SW 1271 (cell line): ENCODE data around the gene FA2H.
"Not testable (repeated sequence)": the region's sequence is repeated elsewhere in the genome, so short reads cannot be mapped to it uniquely, and the experiment has no call there.

ENCODE experiments used
- DNase-seq, 2 experiments: peaks; one replicate each; lab custom pipeline; 2025; lab: John Stamatoyannopoulos, UW

The FA2H gene

DNA sequence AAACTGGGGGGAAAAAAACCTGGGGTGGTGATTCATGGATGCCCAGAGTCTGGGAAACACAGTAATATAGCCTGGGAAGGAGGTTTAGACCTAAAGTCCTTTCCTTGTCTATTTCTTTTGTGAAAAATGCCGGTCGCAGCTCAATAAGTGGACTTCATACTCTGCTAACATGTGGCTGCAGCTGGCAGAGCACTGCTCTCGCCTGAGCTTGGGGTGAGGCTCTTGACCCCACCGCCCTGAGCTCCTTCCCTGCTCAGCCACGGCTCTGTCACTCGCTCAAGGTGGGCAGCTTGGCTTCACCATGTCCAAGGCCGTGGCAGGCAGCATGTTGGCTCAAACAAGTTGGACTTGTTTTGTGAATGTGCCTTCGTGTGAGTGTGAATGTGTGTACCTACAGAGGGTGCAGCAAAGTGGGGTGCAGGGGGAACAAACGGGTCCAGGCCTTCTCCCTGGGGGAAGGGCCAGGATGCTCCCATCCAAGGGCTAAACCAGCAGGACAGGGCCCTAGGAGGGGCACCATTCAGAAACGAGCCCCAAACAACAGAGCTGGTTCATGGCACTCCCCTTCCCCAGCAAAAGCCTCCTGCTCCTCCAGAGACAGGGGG lies 4.9 kb downstream of the FA2H start:
- no peak for DNase-seq

DNA sequence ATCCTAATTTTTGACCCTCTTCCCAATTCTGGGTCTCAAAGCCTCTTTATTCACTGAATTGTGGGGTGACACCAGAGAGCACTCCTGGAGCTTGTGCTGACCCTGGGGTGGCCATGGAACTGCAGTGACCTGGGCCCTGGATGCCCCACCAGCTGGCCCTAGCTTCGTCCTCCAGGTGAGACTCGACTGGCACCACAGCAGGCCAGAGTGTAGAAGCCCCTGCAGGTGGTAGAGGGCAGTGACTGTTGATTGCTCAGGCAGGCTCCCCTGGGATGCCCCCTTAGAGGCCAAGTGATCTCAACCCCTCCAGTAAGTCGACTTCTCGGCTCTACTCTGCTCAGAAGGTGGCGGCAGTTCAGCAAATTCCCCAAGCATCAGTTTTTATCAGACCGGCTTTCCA lies 6.4 kb downstream of the FA2H start:
- DNase-seq, result no peak

DNA sequence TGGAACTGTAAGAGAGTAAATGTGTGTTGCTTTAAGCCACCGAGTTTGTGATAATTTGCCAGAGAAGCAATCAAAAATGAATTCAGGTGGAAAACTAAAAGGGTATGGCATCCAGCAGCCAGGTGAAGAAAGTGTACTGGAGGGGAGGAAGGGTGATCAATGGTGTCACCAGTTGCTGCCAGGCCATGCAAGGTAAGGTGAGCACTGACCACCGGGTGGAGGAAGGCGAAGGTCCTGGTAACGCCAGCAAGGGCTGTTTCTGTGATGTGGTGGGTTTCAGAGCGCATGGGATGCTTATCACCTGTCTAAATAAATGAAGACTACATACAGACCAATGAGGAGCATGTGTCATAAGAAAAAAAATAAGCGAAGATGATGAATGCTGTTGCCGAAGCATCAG lies 6.9 kb downstream of the FA2H start:
- no peak for DNase-seq

DNA sequence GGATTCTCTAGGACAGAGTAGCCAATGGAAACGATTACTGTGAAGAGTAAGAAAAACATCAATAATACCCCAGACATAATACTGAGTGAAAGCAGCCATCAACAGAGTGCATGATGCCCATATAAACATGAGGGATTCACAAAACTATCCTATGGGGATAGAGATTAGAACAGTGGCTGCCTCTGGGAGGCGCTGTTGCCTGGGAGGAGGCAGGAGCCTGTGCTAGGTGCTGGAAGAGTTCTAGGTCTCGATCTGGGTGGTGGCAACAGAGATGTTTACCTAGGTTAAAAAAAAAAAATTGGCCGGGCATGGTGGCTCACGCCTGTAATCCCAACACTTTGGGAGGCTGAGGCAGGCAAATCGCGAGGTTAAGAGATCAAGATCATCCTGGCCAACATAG lies 7.9 kb downstream of the FA2H start:
- no peak for DNase-seq

DNA sequence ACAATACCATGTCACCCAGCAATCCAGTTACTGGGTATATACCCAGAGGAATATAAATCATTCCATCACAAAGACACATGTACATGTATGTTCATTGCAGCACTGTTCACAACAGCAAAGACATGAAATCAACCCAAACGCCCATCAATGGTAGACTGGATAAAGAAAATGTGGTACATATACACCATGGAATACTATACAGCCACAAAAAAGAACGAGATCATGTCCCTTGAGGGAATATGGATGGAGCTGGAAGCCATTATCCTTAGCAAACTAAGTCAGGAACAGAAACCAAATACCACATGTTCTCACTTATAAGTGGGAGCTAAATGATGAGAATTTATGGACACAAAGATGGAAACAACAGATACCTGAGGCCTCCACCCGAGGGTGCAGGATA lies 10.4 kb downstream of the FA2H start:
- DNase-seq, result not testable (repeated sequence)

DNA sequence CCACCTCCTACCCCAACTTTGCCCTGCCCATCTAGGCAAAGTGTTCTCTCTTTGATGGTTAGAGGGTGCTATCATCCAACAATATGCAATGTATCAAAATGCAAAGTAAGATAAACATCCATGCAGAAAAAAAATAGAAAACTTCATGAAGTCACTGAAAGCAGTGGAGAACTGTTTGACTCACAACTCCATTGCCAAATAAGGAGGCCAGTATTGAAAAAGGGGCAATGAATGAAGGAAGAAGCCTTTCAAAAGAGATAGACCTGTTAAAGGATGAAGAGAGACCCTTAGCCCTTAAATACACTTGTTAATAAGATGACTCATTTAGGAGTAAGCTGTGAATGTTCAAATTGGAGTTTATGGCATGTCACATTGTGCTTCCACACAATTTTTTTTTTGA lies 13.0 kb downstream of the FA2H start:
- no peak for DNase-seq

DNA sequence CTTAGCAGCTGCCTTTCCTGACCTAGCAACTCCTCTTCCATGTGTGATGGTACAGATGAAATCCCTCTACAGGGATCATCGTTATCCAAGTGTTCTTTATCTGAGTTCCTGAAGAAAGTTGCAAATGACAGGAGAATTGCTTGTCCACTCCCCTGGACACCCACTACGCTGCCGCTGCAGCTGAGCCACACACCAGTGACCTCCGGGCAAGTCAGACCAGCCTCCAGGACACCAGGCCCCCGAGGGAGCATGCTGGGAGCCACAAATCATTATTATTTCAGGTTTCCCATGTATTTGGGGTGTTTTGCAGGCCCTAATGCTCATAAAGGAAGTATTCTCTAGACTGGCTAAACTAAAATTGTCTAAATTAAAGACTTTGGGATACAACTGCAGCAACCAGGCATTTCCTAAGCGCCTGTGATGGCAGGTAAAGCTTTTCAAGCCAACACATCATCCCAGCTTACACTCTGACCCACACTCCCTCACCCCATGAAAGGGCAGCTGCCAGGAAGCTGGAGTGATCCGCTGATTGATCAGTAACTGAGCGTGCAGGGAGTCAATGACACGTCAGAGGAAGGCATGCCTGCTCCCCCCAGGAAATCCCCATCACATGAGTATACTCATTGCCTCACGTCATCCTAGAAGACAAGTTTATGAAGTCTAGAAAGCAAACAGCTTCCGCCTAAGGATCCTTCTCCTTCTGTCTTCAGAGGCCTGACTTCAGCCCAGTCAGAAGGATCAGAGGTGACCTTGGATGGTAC lies 14.4 kb downstream of the FA2H start:
- no peak for DNase-seq

DNA sequence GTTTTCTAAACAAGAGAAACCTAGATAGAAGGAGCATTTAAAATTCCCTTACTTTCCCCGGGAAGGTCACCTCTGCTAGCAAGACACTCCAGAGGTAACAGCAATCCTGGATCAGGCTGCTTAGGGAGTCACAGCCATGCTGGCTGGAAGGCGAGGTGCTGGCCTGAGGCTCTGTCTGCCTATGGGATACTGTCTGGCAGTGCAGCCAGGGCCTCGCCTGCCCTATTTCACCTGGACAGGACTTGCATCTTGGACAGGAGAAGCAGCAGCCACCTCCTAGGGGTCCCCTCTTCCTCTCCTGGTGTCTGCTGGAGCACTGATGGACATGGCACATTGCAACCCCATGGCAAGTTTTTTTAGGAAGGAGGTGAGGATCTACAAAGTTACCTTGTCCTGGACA lies 15.1 kb downstream of the FA2H start:
- DNase-seq, result no peak

DNA sequence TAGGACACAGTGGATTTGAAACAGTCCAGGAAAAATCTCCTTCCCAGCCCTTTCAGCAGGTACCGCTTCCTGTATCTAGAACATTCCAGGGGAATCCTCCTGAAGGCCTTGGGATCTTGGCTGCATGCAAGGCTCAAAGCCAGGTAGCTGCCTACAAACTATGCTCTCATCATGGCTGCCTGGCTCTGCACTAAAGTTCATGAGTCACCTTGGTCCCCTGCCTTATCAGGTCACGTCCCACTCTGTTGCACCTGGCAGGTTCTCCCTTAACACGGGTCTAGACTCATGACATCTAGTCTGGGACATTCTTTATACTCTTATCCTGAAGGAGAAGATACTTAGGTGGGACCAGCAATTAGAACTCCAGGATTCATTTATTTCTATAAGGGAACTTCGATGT lies 15.8 kb downstream of the FA2H start:
- DNase-seq, result no peak

DNA sequence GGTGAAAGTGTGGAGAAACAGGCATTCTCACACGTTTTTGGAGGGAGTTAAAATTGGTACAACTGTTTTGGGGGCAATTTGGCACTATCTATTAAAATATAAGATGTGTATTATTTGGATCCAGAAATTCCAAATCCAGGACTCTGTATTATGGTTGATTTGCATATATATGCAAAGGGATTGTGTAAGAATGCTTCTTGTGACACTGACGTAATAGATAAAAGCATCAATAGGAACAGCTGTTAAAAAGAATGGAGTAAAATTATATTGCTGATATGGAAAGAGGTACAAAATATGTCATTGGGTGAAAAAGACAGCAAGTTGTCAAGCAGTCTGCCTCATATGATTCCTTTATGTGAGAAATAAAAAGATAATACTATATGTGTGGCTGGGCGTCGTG lies 17.3 kb downstream of the FA2H start:
- DNase-seq, result no peak

DNA sequence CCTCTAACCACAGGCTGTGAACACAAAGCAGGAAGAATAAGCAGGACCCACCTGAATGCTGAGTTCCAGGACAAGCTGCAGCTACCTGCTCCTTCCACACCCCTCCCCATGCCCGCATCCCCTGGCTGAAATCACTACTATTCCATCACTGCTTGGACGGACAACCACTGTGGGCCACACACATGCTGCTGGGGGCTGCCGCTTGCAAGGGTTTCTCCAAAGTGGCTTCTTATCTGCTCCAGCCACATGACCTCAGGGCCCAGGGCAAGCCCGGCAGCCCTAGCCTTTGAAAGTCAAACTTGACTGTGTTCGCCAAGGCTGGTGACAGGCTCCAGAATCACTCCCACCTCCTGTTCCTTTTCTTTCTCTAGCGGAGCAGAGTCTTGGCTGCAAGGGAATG lies 18.4 kb downstream of the FA2H start:
- DNase-seq, result no peak

DNA sequence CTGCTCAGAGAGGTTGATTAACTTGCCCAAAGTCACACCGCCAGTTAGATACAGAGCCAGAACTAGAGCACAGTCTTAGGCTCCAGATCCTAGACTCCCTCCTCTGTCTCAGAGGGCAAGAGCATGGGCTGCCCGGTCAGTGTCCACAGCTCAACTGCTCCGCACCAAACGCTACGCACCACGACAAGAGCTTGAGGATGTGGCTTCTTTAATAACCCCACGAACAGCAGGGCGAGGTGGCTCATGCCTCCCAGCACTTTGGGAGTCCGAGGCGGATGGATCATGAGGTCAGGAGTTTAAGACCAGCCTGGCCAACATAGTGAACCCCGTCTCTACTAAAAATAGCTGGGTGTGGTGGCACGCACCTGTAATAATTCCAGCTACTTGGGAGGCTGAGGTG lies 21.4 kb downstream of the FA2H start:
- no peak for DNase-seq

DNA sequence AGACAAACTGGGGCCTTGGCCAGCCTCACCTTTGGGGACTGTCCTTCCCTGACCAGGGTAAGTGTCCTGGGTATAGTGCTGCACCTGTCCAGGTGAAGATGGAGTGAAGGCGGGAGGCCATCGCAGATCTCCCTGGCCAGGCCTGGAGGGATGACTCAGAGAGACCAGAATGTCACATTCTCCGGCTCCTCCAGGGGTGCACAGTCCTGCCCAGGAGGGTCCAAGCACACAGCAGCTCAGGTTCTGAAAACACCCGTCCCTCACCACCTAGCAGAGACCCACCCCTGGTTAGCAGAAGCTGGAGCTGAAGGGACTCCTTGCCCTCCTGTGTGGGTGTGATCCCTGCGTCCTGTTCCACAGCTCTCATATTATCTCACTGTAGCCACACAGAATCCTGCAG lies 21.9 kb downstream of the FA2H start:
- no peak for DNase-seq

DNA sequence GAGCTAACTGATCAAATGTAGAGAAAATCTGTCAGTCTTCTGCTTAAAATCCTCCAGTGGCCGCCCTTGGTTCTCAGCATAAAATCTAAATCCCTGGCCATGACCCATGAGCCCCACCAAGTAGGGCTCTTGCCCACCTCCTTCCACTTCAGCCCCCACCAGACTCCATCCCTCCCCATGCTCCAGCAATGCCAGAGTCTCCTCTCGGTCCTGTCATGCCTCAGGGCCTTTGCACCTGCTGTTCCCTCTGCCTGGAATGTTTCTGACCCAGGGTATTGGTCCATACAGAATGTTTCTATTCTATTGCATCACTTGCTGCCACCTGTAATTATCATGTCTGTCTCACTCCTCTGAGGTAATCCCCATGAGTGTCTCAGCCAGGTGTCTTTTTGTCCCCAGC lies 22.4 kb downstream of the FA2H start:
- DNase-seq, result no peak

DNA sequence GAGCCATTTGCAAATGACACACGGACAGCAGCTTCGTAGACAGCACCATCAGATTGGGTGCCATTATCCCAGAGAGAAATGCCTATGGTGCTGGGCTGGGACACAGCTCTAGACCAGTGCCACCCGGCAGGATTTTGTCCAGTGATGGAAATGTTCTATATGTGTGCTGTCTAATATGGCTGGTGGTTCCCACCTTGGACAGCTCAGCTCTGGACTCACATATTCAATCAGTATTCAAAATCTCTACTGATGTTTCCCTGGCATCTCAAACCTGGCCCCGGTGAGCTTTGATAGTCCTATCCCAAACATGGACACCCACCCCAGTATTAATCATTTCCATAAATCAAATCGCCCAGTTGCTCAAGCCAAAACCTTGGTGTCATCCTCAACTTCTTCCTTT lies 23.0 kb downstream of the FA2H start:
- no peak for DNase-seq

DNA sequence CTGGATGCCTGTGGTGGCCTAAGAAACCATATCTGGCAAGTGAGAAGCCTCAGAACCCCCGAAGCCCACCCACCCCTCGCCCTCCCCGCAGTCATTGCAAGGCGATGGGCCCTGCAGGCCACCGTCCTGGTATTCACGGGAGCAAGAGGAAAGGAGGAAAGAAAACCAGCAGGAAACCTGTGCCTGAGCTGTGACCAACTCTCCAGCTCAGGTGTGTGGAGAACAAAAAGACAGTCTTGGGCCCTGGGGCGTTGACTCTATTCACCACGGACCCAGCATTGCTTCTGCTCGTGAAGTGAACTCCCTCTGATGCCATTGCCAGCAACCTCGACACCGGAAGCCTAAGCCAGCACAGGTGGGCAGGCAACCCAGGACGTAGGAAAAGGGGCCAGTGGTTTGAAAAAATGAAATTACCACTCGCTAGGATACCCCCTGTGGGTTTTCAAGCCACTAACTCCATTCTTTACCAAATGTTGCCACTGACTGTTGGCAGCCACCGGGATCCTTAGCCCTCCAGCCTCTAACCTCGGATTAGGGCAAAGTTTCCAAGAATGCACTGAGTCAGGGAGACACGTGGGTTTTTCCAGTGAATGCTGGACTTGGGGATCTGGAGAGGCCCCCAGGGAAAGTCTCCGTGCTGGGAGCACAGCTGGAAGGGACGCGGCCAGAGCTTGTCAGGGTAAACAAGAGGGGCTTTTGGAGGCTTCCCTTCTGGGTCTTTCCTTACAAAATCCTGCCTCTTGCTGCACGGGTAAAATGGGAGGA lies 25.1 kb downstream of the FA2H start:
- DNase-seq, result no peak

DNA sequence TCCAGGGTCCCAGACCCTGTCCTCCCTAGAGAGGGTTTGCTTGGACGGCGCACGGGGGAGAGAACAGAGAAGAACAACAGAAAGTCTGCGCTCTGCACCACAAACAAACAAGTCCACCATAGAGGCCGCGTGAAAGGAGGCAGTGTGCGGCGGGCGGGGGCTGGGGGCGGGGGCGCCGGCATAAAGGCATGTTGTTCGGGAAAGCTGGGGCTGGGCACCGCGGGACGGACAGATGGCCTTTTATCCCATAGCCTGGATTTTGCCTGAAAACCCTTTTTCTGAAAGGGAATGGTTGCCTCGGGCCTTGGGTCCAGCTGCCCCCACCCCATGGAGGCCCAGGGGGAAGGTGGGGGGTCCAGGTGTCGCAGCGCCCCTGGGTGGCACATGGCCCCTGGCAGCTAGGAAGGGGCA lies 26.0 kb downstream of the FA2H start:
- no peak for DNase-seq

DNA sequence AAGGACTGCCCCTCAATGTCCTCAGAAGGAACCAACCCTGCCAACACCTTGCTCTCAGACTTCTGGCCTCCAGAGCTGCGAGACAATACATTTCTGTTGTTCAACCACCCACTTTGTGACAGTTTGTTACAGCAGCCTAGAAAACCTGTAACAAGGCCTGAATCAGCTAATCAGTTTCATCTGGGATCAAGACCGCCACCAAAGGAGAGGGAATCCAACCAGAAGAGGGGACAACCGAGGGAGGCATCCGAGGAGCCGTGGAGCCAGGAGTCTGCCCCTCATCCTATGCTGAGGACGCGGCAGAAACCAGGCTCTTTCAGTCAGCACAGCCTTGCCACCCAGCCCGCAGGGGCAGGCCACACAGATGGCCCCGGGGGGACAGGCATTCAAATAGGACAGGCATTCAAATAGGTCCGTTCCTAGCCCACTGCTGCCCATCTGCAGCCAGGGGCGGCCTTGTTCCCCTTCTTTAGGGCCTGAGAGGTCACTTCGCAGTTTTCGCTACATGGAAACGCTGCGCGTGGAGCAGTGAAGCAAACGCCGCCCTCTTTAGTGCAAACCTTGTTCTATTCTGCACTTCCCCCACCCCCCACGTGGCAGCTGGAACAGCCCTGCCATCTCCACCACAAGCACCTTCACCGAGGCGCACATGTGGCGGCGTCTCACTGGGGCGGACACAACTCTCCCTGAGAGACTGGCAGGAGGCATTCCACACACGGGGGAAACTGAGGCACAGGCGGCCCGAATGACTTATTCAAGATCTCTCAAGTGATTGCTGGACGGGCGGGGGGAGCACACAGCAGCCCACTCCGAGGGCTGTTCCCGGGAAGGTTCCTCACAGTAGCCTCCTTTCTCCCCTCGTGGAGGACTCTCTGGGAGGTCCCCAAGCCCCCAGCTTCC lies 26.7 kb downstream of the FA2H start:
- DNase-seq, result no peak

DNA sequence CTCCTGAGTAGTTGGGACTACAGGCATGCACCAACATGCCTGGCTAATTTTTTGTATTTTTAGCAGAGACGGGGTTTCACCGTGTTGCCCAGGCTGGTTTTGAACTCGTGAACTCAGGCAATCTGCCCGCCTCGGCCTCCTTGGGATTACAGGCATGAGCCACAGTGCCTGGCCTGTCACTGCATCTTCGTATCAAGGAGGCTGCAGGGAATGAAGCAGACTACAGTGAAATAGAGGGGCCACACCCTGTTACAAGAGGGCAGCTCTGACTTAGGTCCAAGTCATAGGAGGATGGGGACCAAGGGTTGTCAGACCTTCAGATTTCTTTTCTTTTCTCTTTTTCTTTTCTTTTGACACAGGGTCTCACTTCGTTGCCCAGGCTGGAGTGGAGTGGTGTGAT lies 28.7 kb downstream of the FA2H start:
- no peak for DNase-seq

DNA sequence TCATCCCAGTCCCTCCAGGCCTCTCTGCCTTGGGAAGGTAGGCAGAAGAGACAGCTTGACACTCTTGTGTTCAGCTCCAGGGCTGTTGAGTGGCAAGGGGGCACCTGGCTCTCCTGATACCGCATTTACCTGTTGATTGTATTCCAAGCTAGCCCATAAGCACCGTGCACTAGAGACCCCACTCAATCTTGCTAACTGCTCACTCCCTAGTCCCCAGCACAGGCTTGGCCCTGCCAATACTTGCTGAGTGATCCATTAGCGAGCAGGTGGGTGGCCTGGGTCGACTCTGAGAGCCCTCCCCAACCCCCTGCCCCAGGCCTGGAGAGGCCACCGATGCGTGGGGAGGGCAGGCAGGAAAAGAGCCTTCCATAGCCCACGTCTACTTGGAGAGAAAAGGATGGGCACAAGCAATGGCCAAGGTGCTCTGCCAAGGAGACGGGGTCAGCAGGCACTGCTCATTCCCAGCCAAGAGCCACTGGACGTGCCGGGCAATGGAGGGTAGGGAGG lies 29.5 kb downstream of the FA2H start:
- no peak for DNase-seq

DNA sequence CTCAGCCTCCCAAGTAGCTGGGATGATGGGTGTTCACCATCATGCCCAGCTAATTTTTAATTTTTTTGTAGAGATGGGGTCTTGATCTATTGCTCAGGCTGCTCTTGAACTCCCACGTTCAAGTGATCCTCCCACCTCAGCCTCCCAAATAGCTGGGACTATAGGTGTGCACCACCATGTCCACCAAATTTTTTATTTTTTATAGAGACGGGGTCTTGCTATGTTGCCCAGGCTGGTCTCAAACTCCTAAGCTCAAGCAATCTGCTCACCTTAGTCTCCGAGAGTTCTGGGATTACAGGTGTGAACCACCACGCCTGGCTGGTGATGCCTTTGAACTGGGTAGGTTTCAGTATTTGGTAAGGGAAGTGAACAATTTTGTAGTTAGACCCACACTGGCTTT lies 30.1 kb downstream of the FA2H start:
- DNase-seq, result no peak

DNA sequence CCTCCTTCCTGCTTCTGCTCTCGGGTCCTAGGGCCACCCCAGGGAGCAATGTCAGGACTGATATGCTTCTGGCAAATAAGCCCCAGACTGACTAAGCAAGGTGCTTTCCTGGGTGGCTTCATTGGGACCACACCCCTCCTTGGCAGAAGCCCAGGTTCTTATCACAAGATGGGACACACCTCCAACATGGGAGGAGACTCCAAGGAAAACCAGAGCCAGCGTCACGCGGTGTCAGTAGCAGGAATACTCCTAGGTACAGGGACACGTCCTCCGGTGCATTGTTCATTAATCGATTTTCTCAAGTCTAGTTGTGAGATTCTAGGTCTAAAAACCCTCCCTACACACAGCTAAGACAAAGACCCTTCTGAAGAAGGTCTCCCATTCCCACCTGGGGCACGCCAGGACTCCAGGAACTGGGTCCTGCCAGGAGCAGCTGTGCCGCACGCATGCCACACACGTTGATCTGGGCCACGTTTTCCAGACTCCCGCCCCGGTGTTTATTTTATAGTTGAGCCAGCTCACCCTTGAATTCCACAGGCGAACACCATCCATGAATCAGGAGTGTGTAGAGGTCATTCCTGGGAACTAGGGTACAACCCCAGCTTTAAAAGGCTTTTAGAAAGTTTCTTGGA lies 30.8 kb downstream of the FA2H start:
- DNase-seq, result no peak
